OCI-LY7 (cell line): ENCODE measurements around the gene NOXO1. TPM values are rescaled to one million over a fixed set of nuclear protein-coding genes. Genes with fewer than 3 reads are reported as not detected.

Source experiments
- BruUV-seq: library from RNA; stranded (reverse); fragments of 400-500 nt; replicated peaks from 2 replicates; lab custom pipeline; 2021; lab: Mats Ljungman, UMichigan
- CTCF ChIA-PET: fragments of 300-600 bp; sonication (Branson Sonifier 250); formaldehyde crosslinking; loops from one replicate; lab custom pipeline; 2022; ENCODE audit warnings: antibody characterized with exemption; ENCODE audit not compliant: unreplicated experiment; lab: Charles Lee
- POLR2A ChIA-PET: fragments of 300-600 bp; sonication (Branson Sonifier 250); formaldehyde crosslinking; loops from one replicate; lab custom pipeline; 2022; ENCODE audit warnings: antibody characterized with exemption; lab: Charles Lee
- DNase-seq: peaks from one replicate; pipeline ENCODE4 v3.0.0-alpha.2; 2015; ENCODE audit warnings: low spot score
- H2AFZ ChIP-seq: fragments of 200-600 bp; sonication (generic), shearing (Covaris generic); 2 replicates; pipeline ENCODE4 v1.6.1; 2014; ENCODE audit warnings: mild to moderate bottlenecking, antibody characterized with exemption, low read length, moderate library complexity
- H3K27ac ChIP-seq: fragments of 200-600 bp; sonication (generic); 2 replicates; pipeline ENCODE4 v1.5.1; 2014; ENCODE audit warnings: mixed run types, low read depth, mild to moderate bottlenecking, moderate library complexity, low read length, inconsistent platforms; ENCODE audit not compliant: poor library complexity, severe bottlenecking
- H3K36me3 ChIP-seq: fragments of 200-600 bp; sonication (generic); 2 replicates; pipeline ENCODE4 v1.6.1; 2014; ENCODE audit warnings: mild to moderate bottlenecking, antibody characterized with exemption, low read length, moderate library complexity, mixed read lengths; ENCODE audit not compliant: insufficient read depth
- H3K4me1 ChIP-seq: fragments of 200-600 bp; sonication (generic); 2 replicates; pipeline ENCODE4 v1.5.1; 2014; ENCODE audit warnings: mild to moderate bottlenecking, low read length; ENCODE audit not compliant: insufficient read depth, poor library complexity, severe bottlenecking
- H3K4me2 ChIP-seq: fragments of 200-600 bp; sonication (generic); 2 replicates; pipeline ENCODE4 v1.6.1; 2014; ENCODE audit warnings: mild to moderate bottlenecking, low read length
- H3K4me3 ChIP-seq: fragments of 200-600 bp; sonication (generic); 2 replicates; pipeline ENCODE4 v1.5.1; 2014; ENCODE audit warnings: mild to moderate bottlenecking, low read depth, low read length; ENCODE audit not compliant: poor library complexity, severe bottlenecking
- H3K79me2 ChIP-seq: fragments of 200-600 bp; sonication (generic); 2 replicates; pipeline ENCODE4 v1.6.1; 2016; ENCODE audit warnings: low read depth, mild to moderate bottlenecking, low read length, moderate library complexity, mixed read lengths; ENCODE audit not compliant: insufficient read depth
- H3K9me2 ChIP-seq: fragments of 200-600 bp; sonication (generic); 2 replicates; pipeline ENCODE4 v1.6.1; 2016; ENCODE audit warnings: mild to moderate bottlenecking, low read length, mixed read lengths; ENCODE audit not compliant: insufficient read depth
- H3K9me3 ChIP-seq: fragments of 200-600 bp; sonication (generic); 2 replicates; pipeline ENCODE4 v1.6.1; 2014; ENCODE audit warnings: mild to moderate bottlenecking, mixed run types, low read length, mixed read lengths
- H4K20me1 ChIP-seq: fragments of 200-600 bp; sonication (generic); 2 replicates; pipeline ENCODE4 v1.6.1; 2014; ENCODE audit warnings: mild to moderate bottlenecking, antibody characterized with exemption, low read length, moderate library complexity, mixed read lengths; ENCODE audit not compliant: insufficient read depth
- CTCF ChIP-seq: fragments of 200-600 bp; sonication (generic); conservative IDR thresholded peaks from 2 replicates; pipeline ENCODE4 v1.5.1; 2014; ENCODE audit warnings: mild to moderate bottlenecking, antibody characterized with exemption, low read length, moderate library complexity, mixed read lengths
- EZH2phosphoT487 ChIP-seq: fragments of 200-600 bp; sonication (generic); IDR thresholded peaks from 2 replicates; pipeline ENCODE4 v1.6.1; 2018; ENCODE audit warnings: low read depth, borderline replicate concordance, mild to moderate bottlenecking, mixed run types, antibody characterized with exemption, low read length, moderate library complexity, mixed read lengths
- intact Hi-C: fragments of 100-400 bp; cut with micrococcal nuclease; formaldehyde crosslinking; loops from one replicate; pipeline ENCODE4 v1.10.0; 2022; ENCODE audit not compliant: unreplicated experiment
- total RNA-seq, 2 experiments: library from RNA; depleted of rRNA in 1 of 2; stranded (reverse); fragments of >200 nt in 1 of 2; shearing (Covaris generic) in 1 of 2; gene quantifications; 2 replicates each; pipeline ENCODE4 v1.2.3, GENCODE V29; 2014 to 2022

Gene NOXO1
- total RNA-seq, 2 experiments from 2014 or later, result 0.22 to 0.30 TPM

- Histone ChIP-seq H3K4me1 (peaks cover 9% of the 10 kb centered on the region), H3K27ac (no peak overlapping the region), H2AFZ (no peak overlapping the region), H3K9me3 (no peaks in the 10 kb centered on the region), H3K4me2 (no peak overlapping the region), H3K36me3 (peaks cover 78% of the 10 kb centered on the region), H4K20me1 (no peaks in the 10 kb centered on the region; the same call in 1 of the 2 replicates), H3K79me2 (no peaks in the 10 kb centered on the region; the same call in 1 of the 2 replicates), H3K4me3 (no peak overlapping the region), H3K9me2 (no peaks in the 10 kb centered on the region)
- ChIA-PET POLR2A (no interaction called here), CTCF (no interaction called here)
- BruUV-seq, result no TSS peak
- DNase-seq, result no peak
- no peak for TF ChIP-seq EZH2phosphoT487
- TF ChIP-seq CTCF, result no peak
- intact Hi-C loops, result no loop called here
Observed at GRCh38 chr16:2001035-2001434, 19.8 kb upstream of the NOXO1 start.

- no peaks in the 10 kb centered on the region for H3K9me2 ChIP-seq
- POLR2A ChIA-PET, result no interaction called here
- H3K4me3 ChIP-seq, result no peak overlapping the region
- H4K20me1 ChIP-seq, result no peaks in the 10 kb centered on the region; the same call in 1 of the 2 replicates
- no peak overlapping the region for H2AFZ ChIP-seq
- intact Hi-C loops, result no loop called here
- DNase-seq, result no peak
- CTCF ChIA-PET, result no interaction called here
- no TSS peak for BruUV-seq
- no peaks in the 10 kb centered on the region for H3K9me3 ChIP-seq
- H3K36me3 ChIP-seq, result peaks cover 86% of the 10 kb centered on the region
- no peaks in the 10 kb centered on the region; the same call in 1 of the 2 replicates for H3K79me2 ChIP-seq
- H3K4me2 ChIP-seq, result no peak overlapping the region
- peaks cover 9% of the 10 kb centered on the region for H3K4me1 ChIP-seq
- TF ChIP-seq EZH2phosphoT487 (no peak), CTCF (no peak)
- no peak overlapping the region for H3K27ac ChIP-seq
Observed at GRCh38 chr16:1999866-2000514, 18.7 kb upstream of the NOXO1 start.
